ENCODE data around the gene PLA2G4A.

The PLA2G4A gene

DNA sequence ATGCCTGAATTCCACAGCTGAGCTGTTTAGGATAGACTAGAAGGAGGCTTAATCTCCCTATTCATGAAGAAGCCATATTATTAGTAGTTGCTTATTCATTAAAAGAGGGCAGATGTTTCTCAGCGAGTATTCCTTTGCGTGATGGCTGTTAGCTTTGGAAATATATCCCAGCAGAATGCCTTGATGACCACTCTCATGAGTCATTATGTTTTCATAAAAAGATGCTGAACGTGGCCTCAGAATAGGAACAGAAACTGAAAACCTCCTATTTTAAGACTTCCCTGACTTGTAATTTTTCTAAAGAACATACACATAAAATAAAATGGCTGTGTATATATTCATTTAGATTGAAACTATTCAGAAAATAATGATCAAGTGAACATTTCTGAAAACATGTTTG, 9.6 kb upstream of the PLA2G4A start:
- TF ChIP-seq SPI1 (IDR thresholded peaks at IDR 0.05; ENCODE audit: borderline replicate concordance, low read depth) (no peak), GABPA (IDR thresholded peaks at IDR 0.05; ENCODE audit: low read depth) (no peak), REST (IDR thresholded peaks at IDR 0.05; ENCODE audit: insufficient replicate concordance, low read depth) (no peak), POLR2AphosphoS5 (IDR thresholded peaks at IDR 0.05; ENCODE audit: low read depth) (no peak)
- TF ChIP-seq, protein P1, sequence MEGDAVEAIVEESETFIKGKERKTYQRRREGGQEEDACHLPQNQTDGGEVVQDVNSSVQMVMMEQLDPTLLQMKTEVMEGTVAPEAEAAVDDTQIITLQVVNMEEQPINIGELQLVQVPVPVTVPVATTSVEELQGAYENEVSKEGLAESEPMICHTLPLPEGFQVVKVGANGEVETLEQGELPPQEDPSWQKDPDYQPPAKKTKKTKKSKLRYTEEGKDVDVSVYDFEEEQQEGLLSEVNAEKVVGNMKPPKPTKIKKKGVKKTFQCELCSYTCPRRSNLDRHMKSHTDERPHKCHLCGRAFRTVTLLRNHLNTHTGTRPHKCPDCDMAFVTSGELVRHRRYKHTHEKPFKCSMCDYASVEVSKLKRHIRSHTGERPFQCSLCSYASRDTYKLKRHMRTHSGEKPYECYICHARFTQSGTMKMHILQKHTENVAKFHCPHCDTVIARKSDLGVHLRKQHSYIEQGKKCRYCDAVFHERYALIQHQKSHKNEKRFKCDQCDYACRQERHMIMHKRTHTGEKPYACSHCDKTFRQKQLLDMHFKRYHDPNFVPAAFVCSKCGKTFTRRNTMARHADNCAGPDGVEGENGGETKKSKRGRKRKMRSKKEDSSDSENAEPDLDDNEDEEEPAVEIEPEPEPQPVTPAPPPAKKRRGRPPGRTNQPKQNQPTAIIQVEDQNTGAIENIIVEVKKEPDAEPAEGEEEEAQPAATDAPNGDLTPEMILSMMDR (IDR thresholded peaks at IDR 0.05; ENCODE audit: insufficient read depth, low read length): no peak
- DNase-seq (ENCODE audit: low read depth in 1 of 2, low spot score in 1 of 2): peak in 1 of 2 experiments; percentile 75
- Histone ChIP-seq H3K4me3 (replicated peaks; ENCODE audit: insufficient read depth, low read length) (no peak overlapping the region), H3K27me3 (ENCODE audit: insufficient read depth, poor library complexity, severe bottlenecking) (no peaks in the 10 kb centered on the region), H3K27ac (replicated peaks) (no peak overlapping the region)

DNA sequence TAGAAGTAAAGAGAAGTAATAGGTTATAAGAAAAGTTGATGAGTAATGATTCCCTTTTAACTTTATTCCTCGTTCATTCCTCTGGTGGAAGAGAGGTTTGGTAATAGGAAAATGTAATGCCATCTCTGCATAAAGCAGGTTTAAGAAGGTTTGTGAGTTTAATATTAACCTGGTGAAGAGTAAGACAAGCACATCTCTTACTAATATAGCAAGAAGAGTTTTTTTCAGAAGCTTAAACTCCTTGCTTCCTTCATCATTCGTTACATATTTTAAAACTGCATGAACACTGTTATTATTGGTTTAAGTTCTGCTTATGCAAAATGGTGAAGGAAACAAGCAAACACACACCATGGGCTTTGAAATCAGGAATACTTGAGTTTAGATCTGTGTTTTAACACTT, 9.2 kb upstream of the PLA2G4A start:
- H3K27ac ChIP-seq (replicated peaks): no peak overlapping the region
- no peak for DNase-seq (ENCODE audit: low read depth in 1 of 2, low spot score in 1 of 2)
- H3K27me3 ChIP-seq (ENCODE audit: insufficient read depth, poor library complexity, severe bottlenecking): no peaks in the 10 kb centered on the region
- TF ChIP-seq REST (IDR thresholded peaks at IDR 0.05; ENCODE audit: insufficient replicate concordance, low read depth) (no peak), GABPA (IDR thresholded peaks at IDR 0.05; ENCODE audit: low read depth) (no peak), POLR2AphosphoS5 (IDR thresholded peaks at IDR 0.05; ENCODE audit: low read depth) (no peak), SPI1 (IDR thresholded peaks at IDR 0.05; ENCODE audit: borderline replicate concordance, low read depth) (no peak)
- TF ChIP-seq, protein P1 (IDR thresholded peaks at IDR 0.05; ENCODE audit: insufficient read depth, low read length): no peak
- no peak overlapping the region for H3K4me3 ChIP-seq (replicated peaks; ENCODE audit: insufficient read depth, low read length)

- Histone ChIP-seq H3K4me3 (replicated peaks; ENCODE audit: insufficient read depth, low read length) (peak overlapping the region; percentile 87), H3K27ac (replicated peaks) (peak overlapping the region; percentile 81), H3K27me3 (ENCODE audit: insufficient read depth, poor library complexity, severe bottlenecking) (no peaks in the 10 kb centered on the region)
- peak in 1 of 2 experiments; percentile 32 for DNase-seq (ENCODE audit: low read depth in 1 of 2, low spot score in 1 of 2)
- TF ChIP-seq, protein P1 (IDR thresholded peaks at IDR 0.05; ENCODE audit: insufficient read depth, low read length): no peak
- TF ChIP-seq GABPA (IDR thresholded peaks at IDR 0.05; ENCODE audit: low read depth) (no peak), SPI1 (IDR thresholded peaks at IDR 0.05; ENCODE audit: borderline replicate concordance, low read depth) (no peak), POLR2AphosphoS5 (IDR thresholded peaks at IDR 0.05; ENCODE audit: low read depth) (no peak), REST (IDR thresholded peaks at IDR 0.05; ENCODE audit: insufficient replicate concordance, low read depth) (no peak)
Observed at GRCh38 chr1:186829686-186830587, 1.2 kb downstream of the PLA2G4A start.
